BJ (cell line): ENCODE data around the gene KRTAP29-1. TPM values are rescaled to one million over a fixed set of nuclear protein-coding genes. Genes with fewer than 3 reads are reported as not detected.

Experiments used
- CTCF ChIA-PET: fragments of 350-600 bp; formaldehyde crosslinking; extraction: SDS; loops from one replicate; lab custom pipeline; 2021; ENCODE audit warnings: antibody characterized with exemption, inconsistent platforms; lab: Yijun Ruan, JAX
- POLR2A ChIA-PET: fragments of 300-600 bp; sonication (Branson Sonifier 250); formaldehyde crosslinking; extraction: SDS; loops from one replicate; lab custom pipeline; 2021; ENCODE audit warnings: antibody characterized with exemption; lab: Charles Lee
- DNase-seq: peaks from one replicate; pipeline ENCODE4 v3.0.0-alpha.2; 2011; ENCODE audit warnings: low read depth
- H3K27me3 ChIP-seq: 2 replicates; pipeline ENCODE4 v1.6.0; 2011; ENCODE audit warnings: low read length; ENCODE audit not compliant: control insufficient read depth, insufficient read depth
- H3K36me3 ChIP-seq: 2 replicates; pipeline ENCODE4 v1.5.1; 2011; ENCODE audit warnings: low read length; ENCODE audit not compliant: control insufficient read depth, insufficient read depth
- H3K4me3 ChIP-seq: 2 replicates; pipeline ENCODE4 v1.5.1; 2011; ENCODE audit warnings: low read depth, mild to moderate bottlenecking, control low read depth, low read length
- CTCF ChIP-seq: IDR thresholded peaks from 2 replicates; pipeline ENCODE4 v1.5.1; 2011; ENCODE audit warnings: low read depth, mild to moderate bottlenecking, control low read depth, inconsistent platforms, low read length, moderate library complexity; ENCODE audit not compliant: insufficient read depth
- polyA plus RNA-seq: library from polyadenylated mRNA; depleted of rRNA; stranded (reverse); fragments of >200 nt; gene quantifications from 2 replicates; pipeline ENCODE4 v1.2.3, GENCODE V29; 2011

The KRTAP29-1 gene
- polyA plus RNA-seq, 1 experiment: not detected

- CTCF ChIA-PET: interaction anchor here (0.7 to 4.0 kb wide), 5 partner anchors 9 to 476 kb away, joined by 3 to 20 read pairs (median 3); no protein-coding TSS in a partner anchor
- no peak for DNase-seq
- no peaks in the 10 kb centered on the region for H3K36me3 ChIP-seq
- no peak overlapping the region for H3K4me3 ChIP-seq
- POLR2A ChIA-PET: no interaction called here
- H3K27me3 ChIP-seq: no peaks in the 10 kb centered on the region
- no peak for TF ChIP-seq CTCF
Measured at GRCh38 chr17:41332239-41332638, 29.6 kb upstream of the KRTAP29-1 start.

- POLR2A ChIA-PET: no interaction called here
Measured at GRCh38 chr17:41331606-41332005, 29.0 kb upstream of the KRTAP29-1 start.

GRCh38 chr17:41329279-41329948, 26.8 kb upstream of the KRTAP29-1 start:
- H3K36me3 ChIP-seq: no peaks in the 10 kb centered on the region
- no peak overlapping the region for H3K4me3 ChIP-seq
- H3K27me3 ChIP-seq: no peaks in the 10 kb centered on the region
- ChIA-PET POLR2A (interaction anchor here (0.5 kb wide), 1 partner anchor 43 kb away, joined by 6 read pairs; no protein-coding TSS in a partner anchor), CTCF (interaction anchor here (0.6 to 4.0 kb wide), 41 partner anchors 9 to 473 kb away, joined by 3 to 20 read pairs (median 4); partner anchors contain the start of genes KRT36, KRTAP1-1, KRTAP16-1 and KRTAP17-1)
- no peak for DNase-seq
- peak; percentile 92 for TF ChIP-seq CTCF

More at GRCh38 chr17:41331606-41332005, 29.0 kb upstream of the KRTAP29-1 start:
- Histone ChIP-seq H3K27me3 (no peaks in the 10 kb centered on the region), H3K36me3 (no peaks in the 10 kb centered on the region), H3K4me3 (no peak overlapping the region)
- no peak for DNase-seq
- CTCF ChIA-PET: interaction anchor here (0.9 to 4.0 kb wide), 3 partner anchors 9 to 331 kb away, joined by 3 to 20 read pairs (median 18); no protein-coding TSS in a partner anchor
- no peak for TF ChIP-seq CTCF

- Histone ChIP-seq H3K4me3 (no peak overlapping the region), H3K36me3 (no peaks in the 10 kb centered on the region), H3K27me3 (no peaks in the 10 kb centered on the region)
- ChIA-PET POLR2A (no interaction called here), CTCF (interaction anchor here (0.7 to 4.0 kb wide), 11 partner anchors 11 to 536 kb away, joined by 3 to 20 read pairs (median 4); partner anchors contain the start of gene KRTAP1-1)
- no peak for TF ChIP-seq CTCF
- no peak for DNase-seq
Measured at GRCh38 chr17:41328207-41328606, 25.6 kb upstream of the KRTAP29-1 start.

- no peaks in the 10 kb centered on the region for H3K27me3 ChIP-seq
- H3K4me3 ChIP-seq: no peak overlapping the region
- no peaks in the 10 kb centered on the region for H3K36me3 ChIP-seq
- DNase-seq: no peak
- no peak for TF ChIP-seq CTCF
- CTCF ChIA-PET: interaction anchor here (1.0 to 3.1 kb wide), 3 partner anchors 21 to 535 kb away, joined by 4 to 15 read pairs (median 10); no protein-coding TSS in a partner anchor
- POLR2A ChIA-PET: no interaction called here
Measured at GRCh38 chr17:41327411-41328120, 24.9 kb upstream of the KRTAP29-1 start.
